ENCODE data around the gene ACOX1. TPM values are rescaled to one million over a fixed set of nuclear protein-coding genes. Genes with fewer than 3 reads are reported as not detected.

Gene ACOX1
- total and polyA plus RNA-seq, 2 of the 13 experiments (the other 11 are each of a cell fraction or from before 2014, with no cell fraction given), result 86.4 to 120 TPM

DNA sequence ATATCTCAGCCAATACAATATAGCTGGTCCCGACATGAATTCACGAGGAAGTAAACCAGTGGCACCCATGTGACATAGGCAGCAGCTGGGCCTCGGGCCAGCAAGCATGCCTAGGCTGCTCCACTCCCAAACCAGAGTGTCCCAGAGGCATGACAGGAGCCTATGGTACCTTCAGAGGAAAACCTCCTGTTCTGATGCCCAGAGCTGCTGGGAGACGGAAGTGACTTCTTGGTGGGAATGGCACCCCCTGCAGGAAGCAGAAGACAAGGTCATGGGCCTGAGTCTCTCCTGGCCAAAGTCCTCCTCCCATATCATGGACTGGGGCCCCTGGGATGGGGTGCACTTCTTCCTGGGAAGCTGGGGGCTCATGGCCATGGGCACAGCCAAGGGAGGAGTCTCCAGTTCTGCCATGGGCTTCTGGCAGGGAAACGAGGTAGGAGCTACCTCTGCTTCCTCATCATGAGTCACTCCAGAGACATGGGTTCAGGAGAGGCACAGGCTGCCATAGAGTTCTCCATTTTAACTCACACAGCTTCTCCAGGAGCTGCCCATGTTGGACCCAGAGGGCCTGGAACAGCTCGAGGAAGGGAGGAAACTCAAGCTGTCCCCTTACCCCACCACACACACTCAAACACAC is 51.6 kb downstream of the ACOX1 start (continued):
- TF ChIP-seq ZBTB21 (CRISPR knock-in tag; IDR thresholded peaks at IDR 0.05) (no peak), TAF15 (IDR thresholded peaks at IDR 0.05; ENCODE audit: low read depth, low read length, poor library complexity, severe bottlenecking) (no peak), TRIM22 (IDR thresholded peaks at IDR 0.05) (no peak), MEF2D (CRISPR knock-in tag; IDR thresholded peaks at IDR 0.05) (no peak), ZNF841 (CRISPR knock-in tag; IDR thresholded peaks at IDR 0.05; ENCODE audit: borderline replicate concordance) (no peak), FOXC1 (CRISPR knock-in tag; IDR thresholded peaks at IDR 0.05; ENCODE audit: borderline replicate concordance) (no peak), ZNF121 (CRISPR knock-in tag; IDR thresholded peaks at IDR 0.05) (no peak), DDIT3 (CRISPR knock-in tag; IDR thresholded peaks at IDR 0.05) (no peak), ZKSCAN1 (IDR thresholded peaks at IDR 0.05; ENCODE audit: low read length) (no peak), ZNF619 (CRISPR knock-in tag; IDR thresholded peaks at IDR 0.05) (no peak), ZNF547 (CRISPR knock-in tag; IDR thresholded peaks at IDR 0.05) (peak; percentile 65; the same call in 1 of the 2 replicates), SMYD3 (CRISPR knock-in tag; IDR thresholded peaks at IDR 0.05) (no peak), ZFP82 (CRISPR knock-in tag; IDR thresholded peaks at IDR 0.05; ENCODE audit: borderline replicate concordance) (no peak), ZNF530 (CRISPR knock-in tag; IDR thresholded peaks at IDR 0.05; ENCODE audit: low read depth) (no peak), CREM (IDR thresholded peaks at IDR 0.05) (no peak), CREM (CRISPR knock-in tag; IDR thresholded peaks at IDR 0.05) (no peak)
- TF ChIP-seq, protein P1, sequence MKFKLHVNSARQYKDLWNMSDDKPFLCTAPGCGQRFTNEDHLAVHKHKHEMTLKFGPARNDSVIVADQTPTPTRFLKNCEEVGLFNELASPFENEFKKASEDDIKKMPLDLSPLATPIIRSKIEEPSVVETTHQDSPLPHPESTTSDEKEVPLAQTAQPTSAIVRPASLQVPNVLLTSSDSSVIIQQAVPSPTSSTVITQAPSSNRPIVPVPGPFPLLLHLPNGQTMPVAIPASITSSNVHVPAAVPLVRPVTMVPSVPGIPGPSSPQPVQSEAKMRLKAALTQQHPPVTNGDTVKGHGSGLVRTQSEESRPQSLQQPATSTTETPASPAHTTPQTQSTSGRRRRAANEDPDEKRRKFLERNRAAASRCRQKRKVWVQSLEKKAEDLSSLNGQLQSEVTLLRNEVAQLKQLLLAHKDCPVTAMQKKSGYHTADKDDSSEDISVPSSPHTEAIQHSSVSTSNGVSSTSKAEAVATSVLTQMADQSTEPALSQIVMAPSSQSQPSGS (CRISPR knock-in tag; IDR thresholded peaks at IDR 0.05), result peak; percentile 61; the same call in 1 of the 2 replicates
- TF ChIP-seq, protein P2, sequence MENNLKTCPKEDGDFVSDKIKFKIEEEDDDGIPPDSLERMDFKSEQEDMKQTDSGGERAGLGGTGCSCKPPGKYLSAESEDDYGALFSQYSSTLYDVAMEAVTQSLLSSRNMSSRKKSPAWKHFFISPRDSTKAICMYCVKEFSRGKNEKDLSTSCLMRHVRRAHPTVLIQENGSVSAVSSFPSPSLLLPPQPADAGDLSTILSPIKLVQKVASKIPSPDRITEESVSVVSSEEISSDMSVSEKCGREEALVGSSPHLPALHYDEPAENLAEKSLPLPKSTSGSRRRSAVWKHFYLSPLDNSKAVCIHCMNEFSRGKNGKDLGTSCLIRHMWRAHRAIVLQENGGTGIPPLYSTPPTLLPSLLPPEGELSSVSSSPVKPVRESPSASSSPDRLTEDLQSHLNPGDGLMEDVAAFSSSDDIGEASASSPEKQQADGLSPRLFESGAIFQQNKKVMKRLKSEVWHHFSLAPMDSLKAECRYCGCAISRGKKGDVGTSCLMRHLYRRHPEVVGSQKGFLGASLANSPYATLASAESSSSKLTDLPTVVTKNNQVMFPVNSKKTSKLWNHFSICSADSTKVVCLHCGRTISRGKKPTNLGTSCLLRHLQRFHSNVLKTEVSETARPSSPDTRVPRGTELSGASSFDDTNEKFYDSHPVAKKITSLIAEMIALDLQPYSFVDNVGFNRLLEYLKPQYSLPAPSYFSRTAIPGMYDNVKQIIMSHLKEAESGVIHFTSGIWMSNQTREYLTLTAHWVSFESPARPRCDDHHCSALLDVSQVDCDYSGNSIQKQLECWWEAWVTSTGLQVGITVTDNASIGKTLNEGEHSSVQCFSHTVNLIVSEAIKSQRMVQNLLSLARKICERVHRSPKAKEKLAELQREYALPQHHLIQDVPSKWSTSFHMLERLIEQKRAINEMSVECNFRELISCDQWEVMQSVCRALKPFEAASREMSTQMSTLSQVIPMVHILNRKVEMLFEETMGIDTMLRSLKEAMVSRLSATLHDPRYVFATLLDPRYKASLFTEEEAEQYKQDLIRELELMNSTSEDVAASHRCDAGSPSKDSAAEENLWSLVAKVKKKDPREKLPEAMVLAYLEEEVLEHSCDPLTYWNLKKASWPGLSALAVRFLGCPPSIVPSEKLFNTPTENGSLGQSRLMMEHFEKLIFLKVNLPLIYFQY (CRISPR knock-in tag; IDR thresholded peaks at IDR 0.05; ENCODE audit: borderline replicate concordance), result 0 out of 2 replicates have a peak, but pooled peaks have one; percentile 18
- TF ChIP-seq, protein P3, sequence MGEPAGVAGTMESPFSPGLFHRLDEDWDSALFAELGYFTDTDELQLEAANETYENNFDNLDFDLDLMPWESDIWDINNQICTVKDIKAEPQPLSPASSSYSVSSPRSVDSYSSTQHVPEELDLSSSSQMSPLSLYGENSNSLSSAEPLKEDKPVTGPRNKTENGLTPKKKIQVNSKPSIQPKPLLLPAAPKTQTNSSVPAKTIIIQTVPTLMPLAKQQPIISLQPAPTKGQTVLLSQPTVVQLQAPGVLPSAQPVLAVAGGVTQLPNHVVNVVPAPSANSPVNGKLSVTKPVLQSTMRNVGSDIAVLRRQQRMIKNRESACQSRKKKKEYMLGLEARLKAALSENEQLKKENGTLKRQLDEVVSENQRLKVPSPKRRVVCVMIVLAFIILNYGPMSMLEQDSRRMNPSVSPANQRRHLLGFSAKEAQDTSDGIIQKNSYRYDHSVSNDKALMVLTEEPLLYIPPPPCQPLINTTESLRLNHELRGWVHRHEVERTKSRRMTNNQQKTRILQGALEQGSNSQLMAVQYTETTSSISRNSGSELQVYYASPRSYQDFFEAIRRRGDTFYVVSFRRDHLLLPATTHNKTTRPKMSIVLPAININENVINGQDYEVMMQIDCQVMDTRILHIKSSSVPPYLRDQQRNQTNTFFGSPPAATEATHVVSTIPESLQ (CRISPR knock-in tag; conservative IDR thresholded peaks at IDR 0.05), result no peak
- TF ChIP-seq, protein P4, sequence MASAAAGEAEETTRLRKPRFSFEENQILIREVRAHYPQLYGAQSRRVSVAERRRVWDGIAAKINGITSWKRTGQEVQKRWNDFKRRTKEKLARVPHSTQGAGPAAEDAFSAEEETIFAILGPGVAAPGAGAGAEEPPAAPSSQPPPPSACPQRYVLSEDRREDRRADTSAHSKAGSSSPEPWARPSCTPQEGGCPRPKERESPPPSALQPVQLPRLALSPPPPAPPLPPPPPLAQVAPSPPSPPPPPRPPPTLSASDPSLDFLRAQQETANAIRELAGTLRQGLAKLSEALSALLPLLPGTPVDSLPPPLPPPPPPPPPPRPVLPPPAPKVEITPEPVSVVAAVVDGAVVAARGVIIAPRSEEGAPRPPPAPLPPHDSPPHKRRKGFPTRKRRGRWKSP (CRISPR knock-in tag; IDR thresholded peaks at IDR 0.05), result no peak
